Pulmonary artery endothelial cell (primary cell): ENCODE measurements around the gene OR2A5. TPM values are rescaled to one million over a fixed set of nuclear protein-coding genes. Genes with fewer than 3 reads are reported as not detected.

Experiments used
- total RNA-seq: library from RNA; depleted of rRNA; stranded (reverse); fragments of >200 nt; gene quantifications from 2 replicates; pipeline ENCODE4 v1.2.3, GENCODE V29; 2014

The OR2A5 gene
- total RNA-seq, 1 donor from 2014 or later, result not detected

Other genes starting within 250 kb of the OR2A5 start
- 40.0 and 55.4 TPM in 2 replicates for gene TCAF1, start 146.8 kb upstream of the OR2A5 start, total RNA-seq
- not detected in 2 replicates for gene OR2F2, start 113.7 kb upstream of the OR2A5 start, total RNA-seq
- gene OR2F1, start 94.1 kb upstream of the OR2A5 start, total RNA-seq, result not detected in 2 replicates
- gene OR6B1, start 48.6 kb upstream of the OR2A5 start, total RNA-seq, result not detected in 2 replicates
- not detected in 2 replicates for gene OR2A25, start 20.9 kb downstream of the OR2A5 start, total RNA-seq
- gene OR2A12, start 37.3 kb downstream of the OR2A5 start, total RNA-seq, result not detected in 2 replicates
- not detected in 2 replicates for gene OR2A2, start 60.6 kb downstream of the OR2A5 start, total RNA-seq
- gene OR2A14, start 74.2 kb downstream of the OR2A5 start, total RNA-seq, result not detected in 2 replicates
- gene CTAGE4, start 134.5 kb downstream of the OR2A5 start, total RNA-seq, result 0.07 and 0.18 TPM in 2 replicates
- 0.40 and 0.88 TPM in 2 replicates for gene ARHGEF35, start 146.9 kb downstream of the OR2A5 start, total RNA-seq
- under 0.01 TPM in 1 of 2 replicates, not detected in the other for gene OR2A42, start 190.7 kb downstream of the OR2A5 start, total RNA-seq
- 0.07 and 0.11 TPM in 2 replicates for gene OR2A7, start 215.8 kb downstream of the OR2A5 start, total RNA-seq
- gene CTAGE8, start 220.3 kb downstream of the OR2A5 start, total RNA-seq, result 0.04 and 0.20 TPM in 2 replicates